Brain microvascular endothelial cell (primary cell): ENCODE results near the gene SMAD3.
A peak's percentile ranks its signal among the peaks of the same experiment; 100 is the strongest.

Experiments used
- DNase-seq: peaks from one replicate; pipeline ENCODE4 v3.0.0-alpha.2; 2020
- H3K27ac ChIP-seq: fragments of 250-450 bp; sonication (Bioruptor Pico); 2 replicates; pipeline ENCODE4 v1.5.1; 2020; ENCODE audit warnings: mild to moderate bottlenecking, moderate library complexity
- H3K27me3 ChIP-seq: fragments of 250-450 bp; sonication (Bioruptor Pico); replicated peaks from 2 replicates; pipeline ENCODE4 v1.5.1; 2020; ENCODE audit warnings: mild to moderate bottlenecking
- H3K36me3 ChIP-seq: fragments of 250-450 bp; sonication (Bioruptor Pico); replicated peaks from 2 replicates; pipeline ENCODE4 v1.5.1; 2020; ENCODE audit warnings: mild to moderate bottlenecking
- H3K4me3 ChIP-seq: 2 replicates; pipeline ENCODE4 v1.5.1; 2011; ENCODE audit warnings: low read depth, mild to moderate bottlenecking, control low read depth, low read length, moderate library complexity
- CTCF ChIP-seq: IDR thresholded peaks from 2 replicates; pipeline ENCODE4 v1.5.1; 2011; ENCODE audit warnings: low read depth, mild to moderate bottlenecking, moderate library complexity, low read length, control low read depth, inconsistent platforms; ENCODE audit errors: missing control alignments
- in situ Hi-C: cut with HindIII; loops from 2 replicates; pipeline ENCODE4 v1.10.0; 2017; ENCODE audit warnings: low sequenced_read_pairs, low pct_ligation_motif_present

The SMAD3 gene

GRCh38 chr15:67176195-67176971 lies 111.0 kb downstream of the SMAD3 start:
- TF ChIP-seq CTCF = no peak
- H3K27me3 ChIP-seq = no peaks in the 10 kb centered on the region
- DNase-seq = no peak
- no peak overlapping the region for H3K4me3 ChIP-seq
- H3K27ac ChIP-seq = peak overlapping the region; percentile 99
- peaks cover 94% of the 10 kb centered on the region for H3K36me3 ChIP-seq
- in situ Hi-C loops = no loop called here

DNA sequence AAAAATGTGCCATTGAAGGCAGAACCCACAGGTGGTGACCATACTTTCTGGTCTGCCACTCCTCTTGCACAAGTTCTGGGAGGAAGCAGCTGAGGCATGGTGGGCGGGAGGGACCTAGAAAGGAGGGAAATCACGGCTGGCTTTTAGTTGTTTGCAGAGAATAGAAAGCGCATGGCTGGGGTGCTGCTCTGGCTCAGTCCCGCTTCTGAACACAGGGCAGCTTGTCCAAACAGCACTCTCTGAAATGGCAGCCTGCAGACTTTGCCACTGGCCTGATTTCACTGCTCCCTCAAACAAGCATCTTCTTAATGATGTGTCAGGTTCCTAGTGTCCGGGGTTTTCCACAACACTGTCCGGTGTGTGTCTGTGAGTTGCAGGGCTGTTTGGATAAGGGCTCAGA lies 112.3 kb downstream of the SMAD3 start:
- DNase-seq = no peak
- Histone ChIP-seq H3K4me3 (no peak overlapping the region), H3K27me3 (no peaks in the 10 kb centered on the region), H3K36me3 (peaks cover 93% of the 10 kb centered on the region), H3K27ac (peak overlapping the region; percentile 99)
- in situ Hi-C loops = no loop called here
- no peak for TF ChIP-seq CTCF

GRCh38 chr15:67178569-67179210 lies 113.3 kb downstream of the SMAD3 start:
- Histone ChIP-seq H3K27me3 (no peaks in the 10 kb centered on the region), H3K27ac (peak overlapping the region; percentile 99), H3K4me3 (no peak overlapping the region), H3K36me3 (peaks cover 91% of the 10 kb centered on the region)
- DNase-seq = peak; percentile 98
- no peak for TF ChIP-seq CTCF
- in situ Hi-C loops = no loop called here

GRCh38 chr15:67179411-67179995 lies 114.1 kb downstream of the SMAD3 start:
- TF ChIP-seq CTCF = no peak
- in situ Hi-C loops = no loop called here
- Histone ChIP-seq H3K36me3 (peaks cover 89% of the 10 kb centered on the region), H3K27ac (peak overlapping the region; percentile 99), H3K27me3 (no peaks in the 10 kb centered on the region), H3K4me3 (no peak overlapping the region)
- no peak for DNase-seq

DNA sequence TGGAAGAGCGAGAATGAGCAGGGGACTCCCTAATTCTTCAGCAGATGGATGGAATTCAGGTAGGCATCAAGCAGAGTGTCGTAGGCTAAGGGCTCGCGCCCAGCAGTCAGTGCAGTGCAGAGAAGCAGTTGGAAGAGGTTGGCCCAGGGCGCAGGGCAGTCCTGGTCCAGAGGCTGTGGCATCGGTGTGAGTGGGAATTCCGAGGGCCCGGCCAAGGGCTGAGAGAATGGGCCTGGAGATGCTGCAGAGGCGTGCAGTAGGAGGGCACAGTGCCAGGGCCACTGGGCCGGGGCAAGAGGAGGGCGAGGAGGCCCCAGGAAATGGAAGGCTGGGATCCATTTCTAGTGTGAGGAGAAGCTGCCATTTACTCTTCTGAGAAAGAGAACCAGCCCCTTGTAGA lies 114.6 kb downstream of the SMAD3 start:
- DNase-seq = no peak
- Histone ChIP-seq H3K27me3 (no peaks in the 10 kb centered on the region), H3K36me3 (peaks cover 89% of the 10 kb centered on the region), H3K27ac (peak overlapping the region; percentile 99), H3K4me3 (no peak overlapping the region)
- no peak for TF ChIP-seq CTCF
- in situ Hi-C loops = no loop called here
